ENCODE data around the gene RAB3IL1.

GRCh38 chr11:61927501-61927900, 10.1 kb upstream of the RAB3IL1 start:
- TF ChIP-seq POLR2AphosphoS5 (IDR thresholded peaks at IDR 0.05) (no peak), CTCF (IDR thresholded peaks at IDR 0.05) (no peak), POLR2A (IDR thresholded peaks at IDR 0.05; ENCODE audit: low read depth) (no peak)
